HCT116 (cell line): Measurements from ENCODE around the gene IQGAP2. TPM values are rescaled to one million over a fixed set of nuclear protein-coding genes. Genes with fewer than 3 reads are reported as not detected.

Experiments
- ATAC-seq: fragments of 200-7000 bp; cut with Tn5 transposase; 2 replicates; pipeline ENCODE4 v1.9.1; 2020; ENCODE audit warnings: mild to moderate bottlenecking, moderate library complexity
- BruUV-seq: library from RNA; stranded (reverse); fragments of 400-500 nt; replicated peaks from 2 replicates; lab custom pipeline; 2021; lab: Mats Ljungman, UMichigan
- CTCF ChIA-PET: fragments of 300-600 bp; sonication (Branson Sonifier 250); formaldehyde crosslinking; loops from one replicate; lab custom pipeline; 2021; ENCODE audit warnings: antibody characterized with exemption; lab: Charles Lee
- POLR2A ChIA-PET: fragments of 300-600, 350-600 bp; sonication (Branson Sonifier 250); formaldehyde crosslinking; loops from one replicate; lab custom pipeline; 2021; ENCODE audit warnings: antibody characterized with exemption; lab: Charles Lee
- RAD21 ChIA-PET, 2 experiments: fragments of 300-600 bp; sonication (Branson Sonifier 250); formaldehyde crosslinking; loops; one replicate each; lab custom pipeline; 2023; ENCODE audit warnings: low total read pairs in 2 of 2; ENCODE audit not compliant: uncharacterized antibody in 2 of 2, unreplicated experiment in 2 of 2, low non-redundant PET in 1 of 2; lab: Charles Lee
- DNase-seq: peaks from one replicate; pipeline ENCODE4 v3.0.0-alpha.2; 2010; ENCODE audit warnings: low read depth, low spot score
- H2AFZ ChIP-seq: fragments of 200-600 bp; shearing (Covaris generic), sonication (generic); 2 replicates; pipeline ENCODE4 v1.6.1; 2017; ENCODE audit warnings: low read depth, mixed run types, mixed read lengths, antibody characterized with exemption, low read length; ENCODE audit not compliant: poor library complexity, severe bottlenecking
- H3K27ac ChIP-seq: 2 replicates; pipeline ENCODE4 v1.5.1; 2012; ENCODE audit warnings: low read depth, low read length
- H3K27me3 ChIP-seq: fragments of 200-600 bp; sonication (generic); 2 replicates; pipeline ENCODE4 v1.6.1; 2016; ENCODE audit warnings: mixed run types, low read length, mixed read lengths; ENCODE audit not compliant: insufficient read depth
- H3K36me3 ChIP-seq, 2 experiments: fragments of 200-500 bp in 1 of 2; fragments of 200-600 bp in 1 of 2; sonication (Bioruptor generic) in 1 of 2; sonication (generic) in 1 of 2; 2 replicates each; pipeline versions ENCODE4 v1.5.1 to v1.6.1; 2014 to 2016; ENCODE audit warnings: low read length in 2 of 2, inconsistent platforms in 1 of 2, mixed read lengths in 1 of 2, mixed run types in 1 of 2; ENCODE audit not compliant: insufficient read depth in 2 of 2, control insufficient read depth in 1 of 2
- H3K4me1 ChIP-seq, 2 experiments: fragments of 200-600 bp in 1 of 2; sonication (generic) in 1 of 2; 2 replicates each; pipeline versions ENCODE4 v1.5.1 to v1.6.1; 2012 to 2017; ENCODE audit warnings: low read length in 2 of 2, inconsistent platforms in 1 of 2, mild to moderate bottlenecking in 1 of 2, mixed read lengths in 1 of 2, mixed run types in 1 of 2, moderate library complexity in 1 of 2; ENCODE audit not compliant: insufficient read depth in 2 of 2, control insufficient read depth in 1 of 2
- H3K4me2 ChIP-seq: fragments of 200-600 bp; sonication (generic); 2 replicates; pipeline ENCODE4 v1.6.1; 2017; ENCODE audit warnings: mixed run types, low read length, mixed read lengths
- H3K4me3 ChIP-seq, 2 experiments: fragments of 200-600 bp in 1 of 2; sonication (generic) in 1 of 2; replicated peaks in 1 of 2; 2 replicates each; pipeline ENCODE4 v1.5.1; 2011 to 2016; ENCODE audit warnings: low read length in 2 of 2, control low read depth in 1 of 2, low read depth in 1 of 2, mild to moderate bottlenecking in 1 of 2, mixed read lengths in 1 of 2, mixed run types in 1 of 2
- H3K79me2 ChIP-seq: fragments of 200-600 bp; sonication (generic); 2 replicates; pipeline ENCODE4 v1.6.1; 2017; ENCODE audit warnings: mild to moderate bottlenecking, mixed run types, low read length, moderate library complexity, mixed read lengths; ENCODE audit not compliant: insufficient read depth
- H3K9ac ChIP-seq: fragments of 200-600 bp; sonication (generic); 2 replicates; pipeline ENCODE4 v1.6.1; 2016; ENCODE audit warnings: low read length, mixed read lengths
- H3K9me2 ChIP-seq: fragments of 200-600 bp; sonication (generic), shearing (Covaris generic); 2 replicates; pipeline ENCODE4 v1.6.1; 2017; ENCODE audit warnings: mixed run types, mild to moderate bottlenecking, moderate library complexity; ENCODE audit not compliant: insufficient read depth
- H3K9me3 ChIP-seq, 2 experiments: fragments of 200-500 bp in 1 of 2; fragments of 200-600 bp in 1 of 2; sonication (Bioruptor generic) in 1 of 2; sonication (generic) in 1 of 2; 2 replicates each; pipeline ENCODE4 v1.6.1; 2014 to 2017; ENCODE audit warnings: low read length in 2 of 2, mixed read lengths in 2 of 2, inconsistent platforms in 1 of 2, low read depth in 1 of 2, mild to moderate bottlenecking in 1 of 2, mixed run types in 1 of 2, moderate library complexity in 1 of 2; ENCODE audit not compliant: control insufficient read depth in 1 of 2, insufficient read depth in 1 of 2
- H4K20me1 ChIP-seq: fragments of 200-600 bp; sonication (generic), shearing (Covaris generic); 2 replicates; pipeline ENCODE4 v1.6.1; 2017; ENCODE audit warnings: mixed run types, mild to moderate bottlenecking, moderate library complexity; ENCODE audit not compliant: insufficient read depth
- CBX3 ChIP-seq: IDR thresholded peaks from 2 replicates; pipeline ENCODE4 v1.6.1; 2012; ENCODE audit warnings: low read depth
- CEBPB ChIP-seq: IDR thresholded peaks from 2 replicates; pipeline ENCODE4 v1.6.1; 2012; ENCODE audit warnings: low read depth
- EGR1 ChIP-seq: IDR thresholded peaks from 2 replicates; pipeline ENCODE4 v1.6.1; 2012; ENCODE audit warnings: low read depth
- ELF1 ChIP-seq: IDR thresholded peaks from 2 replicates; pipeline ENCODE4 v1.6.1; 2012; ENCODE audit warnings: low read depth, borderline replicate concordance
- POLR2A ChIP-seq: IDR thresholded peaks from 2 replicates; pipeline ENCODE4 v1.7.0; 2011; ENCODE audit warnings: borderline replicate concordance; ENCODE audit not compliant: insufficient read depth, insufficient read length; ENCODE audit errors: extremely low read depth
- RAD21 ChIP-seq: IDR thresholded peaks from 2 replicates; pipeline ENCODE4 v1.6.1; 2012; ENCODE audit warnings: low read depth, mild to moderate bottlenecking
- SRF ChIP-seq: IDR thresholded peaks from 2 replicates; pipeline ENCODE4 v1.6.1; 2012; ENCODE audit warnings: low read depth
- ZFX ChIP-seq: fragments of 450-650 bp; IDR thresholded peaks from 2 replicates; pipeline ENCODE4 v1.6.1; 2017
- intact Hi-C: fragments of 100-400 bp; cut with micrococcal nuclease; formaldehyde crosslinking; loops from 2 replicates; pipeline ENCODE4 v1.10.0; 2022
- total RNA-seq: library from RNA; stranded (reverse); gene quantifications from one replicate; pipeline ENCODE4 v1.2.1, GENCODE V29; 2021; ENCODE audit not compliant: unreplicated experiment
- TF ChIP-seq, protein P1 (sequence below): IDR thresholded peaks from 2 replicates; pipeline ENCODE4 v1.6.1; 2012; ENCODE audit warnings: low read depth

Gene IQGAP2
- total RNA-seq, 1 experiment from 2014 or later: 2.0 TPM

DNA sequence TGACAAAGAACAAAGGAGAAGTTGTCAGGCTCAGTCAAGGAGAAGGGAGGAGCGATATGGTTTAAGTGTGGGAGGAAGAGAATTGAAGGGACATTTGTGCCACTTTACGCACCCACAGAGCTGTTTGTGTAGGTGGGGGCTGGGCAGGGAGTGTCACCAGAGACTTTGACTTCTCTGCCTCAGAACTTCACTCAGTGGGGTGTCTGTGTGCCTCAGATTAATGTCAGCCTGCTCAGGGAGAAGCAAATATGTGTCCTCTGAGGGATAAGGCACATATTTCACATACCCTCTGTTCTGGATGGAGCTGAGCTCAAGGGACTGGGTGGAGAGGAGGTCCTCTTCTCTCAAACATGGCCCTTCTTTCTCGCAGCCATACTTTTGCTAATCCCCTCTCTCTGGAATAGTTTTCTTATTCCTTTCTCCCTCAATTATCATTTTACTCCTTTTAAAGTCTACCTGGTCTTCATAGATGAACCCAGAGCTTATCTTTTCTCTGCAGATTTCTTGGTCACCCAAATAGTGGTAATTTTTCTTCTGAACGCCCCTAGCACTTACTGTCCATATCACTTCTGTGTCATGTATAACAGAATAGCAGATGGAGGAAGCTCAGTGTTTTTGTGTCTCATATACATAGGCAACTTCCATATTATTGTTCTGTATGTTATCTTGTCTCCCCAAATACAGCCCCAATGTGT lies 77.0 kb downstream of the IQGAP2 start:
- POLR2A ChIA-PET: no interaction called here
- no peaks in the 10 kb centered on the region for H4K20me1 ChIP-seq

DNA sequence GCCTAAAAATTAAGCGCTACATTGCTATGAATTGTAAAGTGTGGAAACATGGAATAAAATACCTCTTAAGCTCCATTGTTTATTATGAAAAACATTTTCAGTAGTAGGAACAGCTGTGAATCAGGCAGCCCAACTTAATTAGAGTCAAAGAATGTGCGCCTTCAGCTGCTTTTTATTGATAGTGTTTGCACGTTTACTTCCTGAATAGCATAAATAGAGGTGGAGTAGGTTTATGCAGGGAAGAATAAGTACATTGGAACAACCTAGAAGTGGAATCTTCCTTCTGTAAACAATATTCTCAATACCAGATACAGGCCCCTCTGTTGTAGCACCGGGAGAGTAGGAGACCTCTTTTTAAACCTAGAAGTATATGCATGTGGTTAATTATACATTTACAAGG lies 79.9 kb downstream of the IQGAP2 start:
- Histone ChIP-seq H2AFZ (no peak overlapping the region), H3K9me2 (no peaks in the 10 kb centered on the region), H4K20me1 (no peaks in the 10 kb centered on the region), H3K4me3 (no peak overlapping the region), H3K9me3 (no peaks in the 10 kb centered on the region), H3K79me2 (no peaks in the 10 kb centered on the region), H3K4me2 (no peak overlapping the region), H3K27ac (no peak overlapping the region), H3K9ac (no peak overlapping the region), H3K4me1 (no peaks in the 10 kb centered on the region), H3K36me3 (no peaks in the 10 kb centered on the region), H3K27me3 (no peaks in the 10 kb centered on the region)
- DNase-seq (no peak), ATAC-seq (no peak)
- ChIA-PET RAD21 (interaction anchor here in 1 of 2 experiments (0.7 kb wide), 1 partner anchor 100 kb away, joined by 3 read pairs; no protein-coding TSS in a partner anchor), POLR2A (no interaction called here), CTCF (interaction anchor here (1.2 to 1.4 kb wide), 2 partner anchors 12 to 15 kb away, joined by 3 read pairs; no protein-coding TSS in a partner anchor)
- no peak for TF ChIP-seq SRF
- no peak for TF ChIP-seq EGR1
- TF ChIP-seq ZFX: no peak
- TF ChIP-seq POLR2A: no peak
- TF ChIP-seq, protein P1, sequence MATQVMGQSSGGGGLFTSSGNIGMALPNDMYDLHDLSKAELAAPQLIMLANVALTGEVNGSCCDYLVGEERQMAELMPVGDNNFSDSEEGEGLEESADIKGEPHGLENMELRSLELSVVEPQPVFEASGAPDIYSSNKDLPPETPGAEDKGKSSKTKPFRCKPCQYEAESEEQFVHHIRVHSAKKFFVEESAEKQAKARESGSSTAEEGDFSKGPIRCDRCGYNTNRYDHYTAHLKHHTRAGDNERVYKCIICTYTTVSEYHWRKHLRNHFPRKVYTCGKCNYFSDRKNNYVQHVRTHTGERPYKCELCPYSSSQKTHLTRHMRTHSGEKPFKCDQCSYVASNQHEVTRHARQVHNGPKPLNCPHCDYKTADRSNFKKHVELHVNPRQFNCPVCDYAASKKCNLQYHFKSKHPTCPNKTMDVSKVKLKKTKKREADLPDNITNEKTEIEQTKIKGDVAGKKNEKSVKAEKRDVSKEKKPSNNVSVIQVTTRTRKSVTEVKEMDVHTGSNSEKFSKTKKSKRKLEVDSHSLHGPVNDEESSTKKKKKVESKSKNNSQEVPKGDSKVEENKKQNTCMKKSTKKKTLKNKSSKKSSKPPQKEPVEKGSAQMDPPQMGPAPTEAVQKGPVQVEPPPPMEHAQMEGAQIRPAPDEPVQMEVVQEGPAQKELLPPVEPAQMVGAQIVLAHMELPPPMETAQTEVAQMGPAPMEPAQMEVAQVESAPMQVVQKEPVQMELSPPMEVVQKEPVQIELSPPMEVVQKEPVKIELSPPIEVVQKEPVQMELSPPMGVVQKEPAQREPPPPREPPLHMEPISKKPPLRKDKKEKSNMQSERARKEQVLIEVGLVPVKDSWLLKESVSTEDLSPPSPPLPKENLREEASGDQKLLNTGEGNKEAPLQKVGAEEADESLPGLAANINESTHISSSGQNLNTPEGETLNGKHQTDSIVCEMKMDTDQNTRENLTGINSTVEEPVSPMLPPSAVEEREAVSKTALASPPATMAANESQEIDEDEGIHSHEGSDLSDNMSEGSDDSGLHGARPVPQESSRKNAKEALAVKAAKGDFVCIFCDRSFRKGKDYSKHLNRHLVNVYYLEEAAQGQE: no peak
- no TSS peak for BruUV-seq
- intact Hi-C loops: no loop called here

More for the DNA sequence above, 77.0 kb downstream of the IQGAP2 start:
- intact Hi-C loops: no loop called here
- H3K9me3 ChIP-seq: no peaks in the 10 kb centered on the region
- no TSS peak for BruUV-seq
- no peaks in the 10 kb centered on the region for H3K27me3 ChIP-seq
- TF ChIP-seq RAD21 (no peak), CBX3 (no peak), ELF1 (no peak), CEBPB (no peak), SRF (no peak)
- no peak overlapping the region for H2AFZ ChIP-seq
- CTCF ChIA-PET: no interaction called here
- RAD21 ChIA-PET: no interaction called here
- no peaks in the 10 kb centered on the region for H3K9me2 ChIP-seq
- H3K4me3 ChIP-seq: no peak overlapping the region
- no peak overlapping the region for H3K27ac ChIP-seq
- H3K79me2 ChIP-seq: no peaks in the 10 kb centered on the region
- ATAC-seq (no peak), DNase-seq (no peak)
- H3K4me2 ChIP-seq: no peak overlapping the region
- H3K36me3 ChIP-seq: no peaks in the 10 kb centered on the region
- H3K4me1 ChIP-seq: no peaks in the 10 kb centered on the region
- H3K9ac ChIP-seq: no peak overlapping the region
